ENCODE results near the gene TBX18. TPM values are rescaled to one million over a fixed set of nuclear protein-coding genes. Genes with fewer than 3 reads are reported as not detected.

TBX18 gene
- total RNA-seq, 1 experiment from 2014 or later, result 11.8 TPM

DNA sequence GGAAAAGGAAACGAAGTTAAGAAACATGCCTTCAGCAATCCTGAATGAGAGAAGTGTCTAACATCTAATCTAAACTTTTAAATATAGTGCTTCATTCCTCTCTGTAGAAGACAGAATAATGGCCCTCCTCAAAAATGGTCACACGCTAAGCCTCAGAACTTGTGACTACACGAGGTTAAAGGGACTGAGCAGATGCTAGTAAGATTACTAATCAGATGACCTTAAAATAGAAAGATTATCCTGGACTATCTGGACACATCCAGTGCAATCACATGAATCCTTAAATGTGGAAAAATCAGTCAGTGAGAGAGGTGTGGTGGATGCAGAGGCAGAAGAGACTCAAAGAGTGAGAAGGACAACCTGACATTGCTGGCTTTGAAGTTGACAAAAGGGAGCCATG lies 126.1 kb downstream of the TBX18 start:
- DNase-seq (ENCODE audit: extremely low read depth, low read depth), result no peak

Small RNA genes lying within 50 kb of the gene (small RNA-seq; reads per million reads assigned to genes)
- 0 reads per million in 2 experiments for gene AL590143.1

Measured in NCI-H460 (cell line).